ENCODE data around the gene ZNF227.
"Not testable (repeated sequence)": the region's sequence is repeated elsewhere in the genome, so short reads cannot be mapped to it uniquely, and the experiment has no call there.

Gene ZNF227

DNA sequence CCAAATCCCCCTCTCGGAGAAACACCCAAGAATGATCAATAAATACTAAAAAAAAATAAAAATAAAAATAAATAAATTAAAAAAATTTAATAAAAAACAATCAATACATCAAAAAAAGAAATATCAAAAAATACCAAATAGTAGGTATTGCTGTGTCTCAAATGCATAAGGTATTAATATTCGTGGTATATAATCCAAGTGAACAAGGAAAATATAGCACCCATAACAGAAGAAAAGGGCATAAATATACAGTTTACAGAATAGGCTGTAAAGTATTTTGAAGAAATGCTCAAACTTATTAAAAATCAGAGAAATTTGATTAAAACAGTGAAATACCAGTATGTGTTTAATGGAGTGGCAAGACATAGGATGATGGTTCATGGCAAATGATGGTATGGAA, 7.6 kb upstream of the ZNF227 start:
- no peak for ATAC-seq (ENCODE audit: low read depth)

DNA sequence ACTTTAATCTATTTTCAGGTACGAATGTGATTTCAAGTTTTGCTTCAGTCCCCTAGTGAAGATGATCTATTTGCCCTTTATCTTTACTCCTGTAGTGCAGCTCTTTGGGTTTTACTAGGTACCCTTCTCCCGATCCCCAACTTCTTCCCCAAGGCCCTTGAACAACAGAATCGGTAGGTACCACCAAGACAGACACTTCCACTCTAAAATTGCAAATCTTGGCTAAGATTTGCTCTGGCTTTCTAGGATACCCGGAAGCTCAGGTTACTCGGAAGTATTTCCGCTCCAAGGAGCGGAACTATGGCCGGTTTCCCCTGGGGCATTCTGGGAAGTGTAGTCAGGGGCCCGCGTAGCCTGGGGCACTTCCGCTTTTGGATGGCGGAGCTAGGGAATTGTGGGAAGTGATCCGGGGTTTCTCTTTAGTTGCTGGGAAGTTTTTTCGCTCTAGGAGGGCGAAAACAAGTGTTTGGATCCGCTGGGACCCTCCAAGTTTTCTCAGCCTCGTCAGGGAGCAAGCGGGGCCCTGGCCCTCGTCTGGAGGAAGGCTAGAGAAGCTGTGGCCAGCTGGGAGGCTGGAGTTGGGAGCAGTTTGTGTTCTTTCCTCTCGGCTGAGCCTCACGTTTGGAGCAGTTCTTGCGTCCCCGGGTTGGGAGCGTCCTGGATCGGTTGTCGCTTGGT, 5.1 kb upstream of the ZNF227 start:
- H3K4me1 Mint-ChIP-seq: peaks cover 5% of the 10 kb centered on the region
- peaks cover 12% of the 10 kb centered on the region for H3K9me3 Mint-ChIP-seq
- H3K27ac Mint-ChIP-seq: peak overlapping the region; percentile 82
- H3K4me3 Mint-ChIP-seq: peak overlapping the region; percentile 84
- ATAC-seq (ENCODE audit: low read depth): peak; percentile 91
- DNase-seq (ENCODE audit: low spot score in 2 of 2): peak; percentile 58 to 63
- H3K36me3 Mint-ChIP-seq: peaks cover 8% of the 10 kb centered on the region
- H3K27me3 Mint-ChIP-seq: peaks cover 6% of the 10 kb centered on the region

More for the DNA sequence above, 7.6 kb upstream of the ZNF227 start:
- DNase-seq (ENCODE audit: low spot score in 2 of 2): no peak
- H3K36me3 Mint-ChIP-seq: peaks cover 9% of the 10 kb centered on the region
- H3K4me3 Mint-ChIP-seq: no peak overlapping the region
- peaks cover 14% of the 10 kb centered on the region for H3K9me3 Mint-ChIP-seq
- peaks cover 7% of the 10 kb centered on the region for H3K27me3 Mint-ChIP-seq
- H3K4me1 Mint-ChIP-seq: peaks cover 5% of the 10 kb centered on the region
- no peak overlapping the region for H3K27ac Mint-ChIP-seq

DNA sequence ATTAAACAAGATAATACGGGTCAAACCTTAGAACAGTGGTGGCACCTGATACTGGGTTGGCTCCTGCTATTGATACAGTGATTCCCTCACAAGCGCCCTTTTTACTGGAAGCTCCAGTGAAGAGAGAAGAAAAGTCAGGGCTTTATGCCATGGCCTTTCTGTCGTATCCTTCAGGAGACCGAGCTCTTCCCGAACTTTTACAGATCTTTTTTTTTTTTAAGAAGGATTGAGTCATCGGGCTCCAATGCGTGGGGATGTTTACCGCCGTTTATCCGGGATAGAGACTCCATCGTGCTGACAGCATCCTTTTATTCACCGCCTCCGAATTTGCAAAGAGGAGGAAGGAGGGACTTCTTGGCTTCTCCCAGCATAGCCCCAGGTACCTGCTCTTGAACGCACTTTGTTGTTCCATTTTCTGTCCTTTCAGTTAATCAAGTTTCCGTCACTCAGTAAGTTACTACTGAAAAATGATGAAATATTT, 574 bp downstream of the ZNF227 start:
- Mint-ChIP-seq H3K4me1 (peaks cover 10% of the 10 kb centered on the region), H3K36me3 (peaks cover 18% of the 10 kb centered on the region), H3K9me3 (no peaks in the 10 kb centered on the region), H3K27ac (peak overlapping the region; percentile 90), H3K27me3 (no peaks in the 10 kb centered on the region), H3K4me3 (peak overlapping the region; percentile 94)
- ATAC-seq (ENCODE audit: low read depth) (no peak), DNase-seq (ENCODE audit: low spot score in 2 of 2) (no peak)

DNA sequence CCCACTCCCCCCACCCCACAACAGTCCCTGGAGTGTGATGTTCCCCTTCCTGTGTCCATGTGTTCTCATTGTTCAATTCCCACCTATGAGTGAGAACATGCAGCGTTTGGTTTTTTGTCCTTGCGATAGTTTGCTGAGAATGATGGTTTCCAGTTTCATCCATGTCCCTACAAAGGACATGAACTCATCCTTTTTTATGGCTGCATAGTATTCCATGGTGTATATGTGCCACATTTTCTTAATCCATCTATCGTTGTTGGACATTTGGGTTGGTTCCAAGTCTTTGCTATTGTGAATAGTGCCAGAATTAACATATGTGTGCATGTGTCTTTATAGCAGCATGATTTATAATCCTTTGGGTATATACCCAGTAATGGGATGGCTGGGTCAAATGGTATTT, 7.6 kb downstream of the ZNF227 start:
- not testable (repeated sequence) for H3K4me1 Mint-ChIP-seq; ATAC-seq (ENCODE audit: low read depth); H3K4me3 Mint-ChIP-seq; H3K9me3 Mint-ChIP-seq; H3K27ac Mint-ChIP-seq; H3K27me3 Mint-ChIP-seq; DNase-seq (ENCODE audit: low spot score in 2 of 2)
- H3K36me3 Mint-ChIP-seq: peaks cover 37% of the 10 kb centered on the region

DNA sequence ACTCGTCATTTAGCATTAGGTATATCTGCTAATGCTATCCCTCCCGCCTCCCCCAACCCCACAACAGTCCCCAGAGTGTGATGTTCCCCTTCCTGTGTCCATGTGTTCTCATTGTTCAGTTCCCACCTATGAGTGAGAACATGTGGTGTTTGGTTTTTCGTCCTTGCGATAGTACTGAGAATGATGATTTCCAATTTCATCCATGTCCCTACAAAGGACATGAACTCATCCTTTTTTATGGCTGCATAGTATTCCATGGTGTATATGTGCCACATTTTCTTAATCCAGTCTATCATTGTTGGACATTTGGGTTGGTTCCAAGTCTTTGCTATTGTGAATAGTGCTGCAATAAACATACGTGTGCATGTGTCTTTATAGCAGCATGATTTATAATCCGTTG, 8.4 kb downstream of the ZNF227 start:
- H3K36me3 Mint-ChIP-seq: peaks cover 39% of the 10 kb centered on the region
- not testable (repeated sequence) for H3K27me3 Mint-ChIP-seq; DNase-seq (ENCODE audit: low spot score in 2 of 2); H3K27ac Mint-ChIP-seq; H3K4me3 Mint-ChIP-seq; H3K9me3 Mint-ChIP-seq; ATAC-seq (ENCODE audit: low read depth); H3K4me1 Mint-ChIP-seq

DNA sequence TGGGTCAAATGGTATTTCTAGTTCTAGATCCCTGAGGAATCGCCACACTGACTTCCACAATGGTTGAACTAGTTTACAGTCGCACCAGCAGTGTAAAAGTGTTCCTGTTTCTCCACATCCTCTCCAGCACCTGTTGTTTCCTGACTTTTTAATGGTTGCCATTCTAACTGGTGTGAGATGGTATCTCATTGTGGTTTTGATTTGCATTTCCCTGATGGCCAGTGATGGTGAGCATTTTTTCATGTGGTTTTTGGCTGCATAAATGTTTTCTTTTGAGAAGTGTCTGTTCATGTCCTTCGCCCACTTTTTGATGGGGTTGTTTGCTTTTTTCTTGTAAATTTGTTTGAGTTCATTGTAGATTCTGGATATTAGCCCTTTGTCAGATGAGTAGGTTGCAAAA, 9.0 kb downstream of the ZNF227 start:
- H3K27me3 Mint-ChIP-seq; H3K27ac Mint-ChIP-seq; H3K4me3 Mint-ChIP-seq; DNase-seq (ENCODE audit: low spot score in 2 of 2); H3K4me1 Mint-ChIP-seq; H3K9me3 Mint-ChIP-seq; ATAC-seq (ENCODE audit: low read depth): not testable (repeated sequence)
- H3K36me3 Mint-ChIP-seq: peaks cover 37% of the 10 kb centered on the region

DNA sequence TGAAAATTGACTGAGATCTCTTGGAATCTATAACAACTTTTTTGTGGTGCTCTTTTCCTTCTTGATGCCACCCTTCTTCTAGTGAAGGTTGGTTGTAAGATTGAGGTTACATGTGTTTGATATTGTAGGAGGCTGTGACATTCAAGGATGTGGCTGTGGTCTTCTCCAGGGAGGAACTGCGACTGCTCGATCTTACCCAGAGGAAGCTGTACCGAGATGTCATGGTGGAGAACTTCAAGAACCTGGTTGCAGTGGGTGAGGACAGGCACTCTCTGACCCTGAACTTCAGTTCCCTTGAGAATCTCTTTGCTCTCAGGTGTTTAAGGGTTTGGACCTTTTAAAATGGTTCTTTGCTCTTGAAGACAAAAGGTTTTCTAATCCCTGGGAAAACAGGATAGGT, 16.0 kb downstream of the ZNF227 start:
- H3K36me3 Mint-ChIP-seq: peaks cover 50% of the 10 kb centered on the region
- DNase-seq (ENCODE audit: low spot score in 2 of 2) (no peak), ATAC-seq (ENCODE audit: low read depth) (no peak)
- no peaks in the 10 kb centered on the region for H3K4me1 Mint-ChIP-seq
- H3K9me3 Mint-ChIP-seq: peaks cover 8% of the 10 kb centered on the region
- H3K27me3 Mint-ChIP-seq: no peaks in the 10 kb centered on the region
- H3K27ac Mint-ChIP-seq: no peak overlapping the region
- H3K4me3 Mint-ChIP-seq: no peak overlapping the region

DNA sequence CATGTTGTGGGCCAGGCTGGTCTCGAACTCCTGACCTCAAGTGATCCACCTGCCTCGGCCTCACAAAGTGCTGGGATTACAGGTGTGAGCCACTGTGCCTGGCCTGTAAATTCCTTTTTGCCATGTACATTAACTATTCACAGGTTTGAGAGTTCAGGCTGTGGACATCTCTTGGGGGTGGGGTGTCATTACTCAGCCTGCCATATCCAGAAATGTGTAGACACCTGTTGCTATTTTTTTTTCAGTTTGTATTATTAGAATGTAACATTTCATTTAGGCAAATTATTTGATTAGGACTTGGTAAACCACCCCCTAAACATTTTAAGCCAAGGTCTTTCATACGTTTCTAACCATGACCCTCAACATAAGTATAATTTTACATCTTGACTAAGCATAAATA, 20.5 kb downstream of the ZNF227 start:
- peaks cover 32% of the 10 kb centered on the region for H3K9me3 Mint-ChIP-seq
- DNase-seq (ENCODE audit: low spot score in 2 of 2) (no peak), ATAC-seq (ENCODE audit: low read depth) (no peak)
- peaks cover 76% of the 10 kb centered on the region for H3K36me3 Mint-ChIP-seq
- H3K27ac Mint-ChIP-seq: no peak overlapping the region
- no peaks in the 10 kb centered on the region for H3K27me3 Mint-ChIP-seq
- H3K4me1 Mint-ChIP-seq: no peaks in the 10 kb centered on the region
- H3K4me3 Mint-ChIP-seq: no peak overlapping the region

DNA sequence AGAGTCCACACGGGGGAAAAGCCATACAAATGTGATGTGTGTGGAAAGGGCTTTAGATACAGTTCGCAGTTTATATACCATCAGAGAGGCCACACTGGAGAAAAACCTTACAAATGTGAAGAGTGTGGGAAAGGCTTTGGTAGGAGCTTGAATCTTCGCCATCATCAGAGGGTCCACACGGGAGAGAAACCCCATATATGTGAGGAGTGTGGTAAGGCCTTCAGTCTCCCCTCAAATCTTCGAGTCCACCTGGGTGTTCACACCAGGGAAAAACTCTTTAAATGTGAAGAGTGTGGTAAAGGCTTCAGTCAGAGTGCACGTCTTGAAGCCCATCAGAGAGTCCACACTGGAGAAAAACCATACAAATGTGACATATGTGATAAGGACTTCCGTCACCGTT, 24.1 kb downstream of the ZNF227 start:
- no peak for DNase-seq (ENCODE audit: low spot score in 2 of 2)
- Mint-ChIP-seq H3K27ac (no peak overlapping the region), H3K4me1 (no peaks in the 10 kb centered on the region), H3K36me3 (peaks cover 59% of the 10 kb centered on the region), H3K4me3 (no peak overlapping the region), H3K9me3 (peaks cover 26% of the 10 kb centered on the region), H3K27me3 (no peaks in the 10 kb centered on the region)
- no peak for ATAC-seq (ENCODE audit: low read depth)

DNA sequence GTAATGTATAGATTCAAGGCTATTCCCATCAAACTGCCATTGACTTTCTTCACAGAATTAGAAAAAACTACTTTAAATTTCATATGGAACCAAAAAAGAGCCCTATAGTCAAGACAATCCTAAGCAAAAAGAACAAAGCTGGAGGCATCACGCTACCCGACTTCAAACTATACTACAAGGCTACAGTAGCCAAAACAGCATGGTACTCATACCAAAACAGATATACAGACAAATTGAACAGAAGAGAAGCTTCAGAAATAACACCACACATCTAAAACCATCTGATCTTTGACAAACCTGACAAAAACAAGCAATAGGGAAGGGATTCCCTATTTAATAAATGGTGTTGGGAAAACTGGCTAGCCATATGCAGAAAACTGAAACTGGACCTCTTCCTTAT, 40.0 kb downstream of the ZNF227 start:
- H3K4me3 Mint-ChIP-seq; DNase-seq (ENCODE audit: low spot score in 2 of 2); H3K27me3 Mint-ChIP-seq; H3K27ac Mint-ChIP-seq; ATAC-seq (ENCODE audit: low read depth); H3K4me1 Mint-ChIP-seq: not testable (repeated sequence)
- Mint-ChIP-seq H3K9me3 (peaks cover 44% of the 10 kb centered on the region), H3K36me3 (peaks cover 62% of the 10 kb centered on the region)

DNA sequence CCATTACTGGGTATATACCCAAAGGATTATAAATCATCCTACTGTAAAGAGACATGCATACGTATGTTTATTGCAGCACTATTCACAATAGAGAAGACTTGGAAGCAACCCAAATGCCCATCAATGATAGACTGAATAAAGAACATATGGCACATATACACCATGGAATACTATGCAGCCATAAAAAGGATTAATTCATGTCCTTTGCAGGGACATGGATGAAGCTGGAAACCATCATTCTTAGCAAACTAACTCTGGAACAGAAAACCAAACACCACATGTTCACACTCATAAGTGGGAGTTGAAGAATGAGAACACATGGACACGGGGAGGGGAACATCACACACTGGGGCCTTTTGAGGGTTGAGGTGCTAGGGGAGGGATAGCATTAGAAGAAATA, 41.1 kb downstream of the ZNF227 start:
- not testable (repeated sequence) for ATAC-seq (ENCODE audit: low read depth); H3K27ac Mint-ChIP-seq; H3K4me3 Mint-ChIP-seq; H3K27me3 Mint-ChIP-seq; DNase-seq (ENCODE audit: low spot score in 2 of 2); H3K4me1 Mint-ChIP-seq
- Mint-ChIP-seq H3K9me3 (peaks cover 50% of the 10 kb centered on the region), H3K36me3 (peaks cover 66% of the 10 kb centered on the region)

DNA sequence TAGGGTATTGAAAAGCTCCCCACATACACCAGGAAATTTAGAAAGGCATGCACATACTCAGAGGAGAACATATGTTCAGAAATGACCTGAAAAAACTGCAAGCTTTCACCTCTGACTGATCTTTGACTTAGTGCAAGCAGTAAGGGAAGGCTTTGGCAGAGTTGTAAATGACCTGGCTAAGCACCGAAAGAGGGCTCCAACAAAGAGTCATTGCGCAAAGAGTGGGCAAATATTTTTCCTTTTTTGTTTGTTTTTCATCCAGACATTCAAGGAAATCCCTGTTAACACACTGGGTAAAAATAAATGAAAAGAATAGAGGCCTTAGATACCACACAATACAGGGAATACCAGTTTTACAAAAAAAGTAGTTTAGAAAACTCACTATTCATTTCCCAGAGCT, 42.2 kb downstream of the ZNF227 start:
- peaks cover 50% of the 10 kb centered on the region for H3K9me3 Mint-ChIP-seq
- no peaks in the 10 kb centered on the region for H3K27me3 Mint-ChIP-seq
- peaks cover 60% of the 10 kb centered on the region for H3K36me3 Mint-ChIP-seq
- no peaks in the 10 kb centered on the region for H3K4me1 Mint-ChIP-seq
- ATAC-seq (ENCODE audit: low read depth) (no peak), DNase-seq (ENCODE audit: low spot score in 2 of 2) (no peak)
- H3K27ac Mint-ChIP-seq: no peak overlapping the region
- H3K4me3 Mint-ChIP-seq: no peak overlapping the region

DNA sequence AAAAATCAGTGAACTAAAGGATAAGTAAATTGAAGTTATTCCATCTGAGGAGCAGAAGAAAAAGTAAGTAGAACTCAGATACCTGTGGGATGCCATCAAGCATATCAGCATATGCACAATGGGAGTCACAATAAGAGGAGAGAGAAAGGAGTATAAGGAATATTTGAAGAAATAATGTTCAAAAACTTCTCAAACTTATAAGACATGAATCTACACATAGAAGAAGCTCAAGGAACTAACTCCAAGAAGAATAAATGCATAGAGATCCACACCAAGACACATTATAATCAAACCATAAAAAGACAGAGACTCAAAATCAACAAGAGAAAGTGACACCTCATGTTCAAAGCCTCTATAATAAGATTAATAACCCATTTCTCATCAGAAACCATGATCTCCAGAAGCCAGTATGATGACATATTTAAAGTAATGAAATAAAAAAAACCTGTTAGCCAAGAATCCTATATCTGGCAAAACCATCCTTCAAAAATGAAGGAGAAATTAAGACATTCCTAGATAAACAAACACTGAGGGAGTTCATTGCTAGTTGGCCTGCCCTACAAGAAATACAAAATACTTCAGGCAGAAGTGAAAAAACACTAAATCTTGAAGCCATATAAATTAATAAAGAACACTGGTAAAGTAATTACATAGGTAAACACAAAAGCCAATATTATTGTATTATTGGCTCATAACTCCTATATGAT, 43.5 kb downstream of the ZNF227 start:
- Mint-ChIP-seq H3K4me1 (peaks cover 9% of the 10 kb centered on the region), H3K27me3 (no peaks in the 10 kb centered on the region), H3K9me3 (peaks cover 46% of the 10 kb centered on the region), H3K27ac (no peak overlapping the region), H3K4me3 (no peak overlapping the region), H3K36me3 (peaks cover 49% of the 10 kb centered on the region)
- ATAC-seq (ENCODE audit: low read depth) (no peak), DNase-seq (ENCODE audit: low spot score in 2 of 2) (no peak)

DNA sequence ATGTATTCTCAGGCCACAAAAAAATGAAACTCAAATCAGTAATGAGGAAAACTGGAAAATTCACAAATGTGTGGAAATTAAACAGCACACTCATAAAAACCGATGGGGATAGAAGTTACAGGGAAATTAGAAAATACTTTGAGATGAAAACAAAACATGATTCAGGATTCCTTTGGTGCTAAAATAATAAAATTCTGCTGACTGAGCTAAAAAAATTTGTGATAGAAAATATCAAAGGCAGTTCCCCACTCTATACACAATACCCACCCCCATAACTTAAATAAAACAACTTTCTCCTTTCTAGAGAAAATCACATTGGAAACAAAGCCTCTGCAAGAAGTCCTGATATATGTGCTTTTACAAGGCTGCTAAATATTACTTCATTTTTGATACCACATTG, 45.8 kb downstream of the ZNF227 start:
- no peak for ATAC-seq (ENCODE audit: low read depth)
- peaks cover 49% of the 10 kb centered on the region for H3K9me3 Mint-ChIP-seq
- H3K27me3 Mint-ChIP-seq: no peaks in the 10 kb centered on the region
- peaks cover 38% of the 10 kb centered on the region for H3K36me3 Mint-ChIP-seq
- H3K4me1 Mint-ChIP-seq: peaks cover 9% of the 10 kb centered on the region
- no peak for DNase-seq (ENCODE audit: low spot score in 2 of 2)
- no peak overlapping the region for H3K27ac Mint-ChIP-seq
- no peak overlapping the region for H3K4me3 Mint-ChIP-seq
